ENCODE data around the gene MAP9.

DNA sequence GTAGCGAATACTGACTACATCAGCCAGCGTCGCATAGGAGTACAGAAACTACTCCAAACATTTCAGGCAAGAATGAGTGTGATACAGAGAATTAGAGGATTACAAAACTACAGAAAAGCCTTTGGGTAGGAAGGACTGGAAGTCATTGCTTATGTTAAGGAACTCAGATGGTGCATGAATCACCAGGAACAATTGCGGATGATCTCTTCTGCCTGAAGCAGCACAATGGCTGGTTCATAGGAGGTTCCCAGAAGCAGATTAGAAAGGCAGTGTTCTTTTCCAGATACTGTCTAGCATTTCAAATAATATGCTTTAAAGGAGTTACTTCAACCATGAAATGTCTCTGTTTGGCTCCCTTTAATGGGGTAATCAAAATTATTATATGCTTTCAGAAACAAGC is 42.5 kb upstream of the MAP9 start:
- TF ChIP-seq, protein P1, sequence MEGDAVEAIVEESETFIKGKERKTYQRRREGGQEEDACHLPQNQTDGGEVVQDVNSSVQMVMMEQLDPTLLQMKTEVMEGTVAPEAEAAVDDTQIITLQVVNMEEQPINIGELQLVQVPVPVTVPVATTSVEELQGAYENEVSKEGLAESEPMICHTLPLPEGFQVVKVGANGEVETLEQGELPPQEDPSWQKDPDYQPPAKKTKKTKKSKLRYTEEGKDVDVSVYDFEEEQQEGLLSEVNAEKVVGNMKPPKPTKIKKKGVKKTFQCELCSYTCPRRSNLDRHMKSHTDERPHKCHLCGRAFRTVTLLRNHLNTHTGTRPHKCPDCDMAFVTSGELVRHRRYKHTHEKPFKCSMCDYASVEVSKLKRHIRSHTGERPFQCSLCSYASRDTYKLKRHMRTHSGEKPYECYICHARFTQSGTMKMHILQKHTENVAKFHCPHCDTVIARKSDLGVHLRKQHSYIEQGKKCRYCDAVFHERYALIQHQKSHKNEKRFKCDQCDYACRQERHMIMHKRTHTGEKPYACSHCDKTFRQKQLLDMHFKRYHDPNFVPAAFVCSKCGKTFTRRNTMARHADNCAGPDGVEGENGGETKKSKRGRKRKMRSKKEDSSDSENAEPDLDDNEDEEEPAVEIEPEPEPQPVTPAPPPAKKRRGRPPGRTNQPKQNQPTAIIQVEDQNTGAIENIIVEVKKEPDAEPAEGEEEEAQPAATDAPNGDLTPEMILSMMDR (IDR thresholded peaks at IDR 0.05; ENCODE audit: borderline replicate concordance, extremely low read depth, low read length, poor library complexity, severe bottlenecking) = no peak
- TF ChIP-seq EZH2 (IDR thresholded peaks at IDR 0.05; ENCODE audit: borderline replicate concordance, low read depth, low read length, severe bottlenecking) = no peak
